H1 (cell line): ENCODE measurements around the gene DNAJC11. TPM values are rescaled to one million over a fixed set of nuclear protein-coding genes. Genes with fewer than 3 reads are reported as not detected.

Experiments
- ASH2L ChIP-seq: fragments of 200-600, 300-600 bp; sonication (generic); IDR thresholded peaks from one replicate; pipeline ENCODE4 v1.7.1; 2017; ENCODE audit warnings: low read length
- POLR2AphosphoS5 ChIP-seq: IDR thresholded peaks from 2 replicates; pipeline ENCODE4 v1.6.1; 2011; ENCODE audit warnings: low read depth, low read length
- SIX5 ChIP-seq: IDR thresholded peaks from 2 replicates; pipeline ENCODE4 v1.6.1; 2011; ENCODE audit warnings: mild to moderate bottlenecking, low read depth, low read length
- TBP ChIP-seq: IDR thresholded peaks from 2 replicates; pipeline ENCODE4 v1.6.1; 2011; ENCODE audit warnings: low read depth, low read length, improper control_type of control experiment
- polyA plus RNA-seq, 7 experiments: library from polyadenylated mRNA; depleted of rRNA in 3 of 7; stranded (reverse) in 5 of 7; unstranded in 2 of 7; fragments of >200 nt in 5 of 7; fragments of 200-250 nt in 2 of 7; gene quantifications; 1 replicate in 5 of 7; 2 replicates in 1 of 7; 4 replicates in 1 of 7; pipeline versions ENCODE4 v1.2.1 to v1.2.3, GENCODE V29; 2011 to 2013; ENCODE audit warnings: missing spikeins in 2 of 7, mixed read lengths in 2 of 7
- total RNA-seq: library from RNA; stranded (reverse); fragmentation: NEBNext Ultra II Directional; extraction: Animal tissue kit (Norgen Biotek cat#: 25700); gene quantifications from 2 replicates; pipeline ENCODE4 v1.2.1, GENCODE V29; 2021

The DNAJC11 gene
- total and polyA plus RNA-seq, 2 of the 8 experiments (the other 6 are each of a cell fraction or from before 2014, with no cell fraction given) = 43.9 to 90.9 TPM

- TF ChIP-seq SIX5 (no peak), ASH2L (no peak), POLR2AphosphoS5 (no peak), TBP (no peak)
Observed at GRCh38 chr1:6666696-6667095, 34.9 kb downstream of the DNAJC11 start (continued).
